Fibroblast of lung (primary cell): ENCODE data around the gene DNM3. TPM values are rescaled to one million over a fixed set of nuclear protein-coding genes. Genes with fewer than 3 reads are reported as not detected.

Experiments
- DNase-seq, 2 donors: peaks; one replicate each; pipeline versions ENCODE4 v3.0.0 to v3.0.0-alpha.2; 2010; ENCODE audit warnings: low read depth in 2 of 2
- H2AFZ ChIP-seq: 2 replicates; pipeline ENCODE4 v1.5.1; 2012; ENCODE audit warnings: low read length, control low read depth, inconsistent platforms
- H3K27ac ChIP-seq: 2 replicates; pipeline ENCODE4 v1.5.1; 2011; ENCODE audit warnings: low read length, control low read depth; ENCODE audit not compliant: insufficient read depth
- H3K27me3 ChIP-seq: 2 replicates; pipeline ENCODE4 v1.5.1; 2011; ENCODE audit warnings: mild to moderate bottlenecking, low read length; ENCODE audit not compliant: control insufficient read depth, insufficient read depth
- H3K36me3 ChIP-seq: 2 replicates; pipeline ENCODE4 v1.5.1; 2011; ENCODE audit warnings: low read length; ENCODE audit not compliant: control insufficient read depth, insufficient read depth
- H3K4me1 ChIP-seq: 2 replicates; pipeline ENCODE4 v1.5.1; 2011; ENCODE audit warnings: low read length; ENCODE audit not compliant: control insufficient read depth, insufficient read depth; ENCODE audit errors: extremely low read depth
- H3K4me2 ChIP-seq: 2 replicates; pipeline ENCODE4 v1.5.1; 2011; ENCODE audit warnings: low read length, control low read depth; ENCODE audit not compliant: insufficient read depth; ENCODE audit errors: extremely low read depth
- H3K4me3 ChIP-seq, 4 experiments: fragments of 200-600 bp in 1 of 4; sonication (generic) in 1 of 4; replicated peaks in 1 of 4; 2 replicates each; pipeline ENCODE4 v1.5.1; 2011 to 2016; ENCODE audit warnings: low read length in 4 of 4, low read depth in 3 of 4, mild to moderate bottlenecking in 3 of 4, control low read depth in 2 of 4, inconsistent platforms in 1 of 4, mixed read lengths in 1 of 4; ENCODE audit not compliant: insufficient read depth in 1 of 4; ENCODE audit errors: control extremely low read depth in 1 of 4
- H3K79me2 ChIP-seq: 2 replicates; pipeline ENCODE4 v1.5.1; 2012; ENCODE audit warnings: mild to moderate bottlenecking, low read length, inconsistent platforms; ENCODE audit not compliant: control insufficient read depth, insufficient read depth
- H3K9ac ChIP-seq: 2 replicates; pipeline ENCODE4 v1.5.1; 2011; ENCODE audit warnings: mild to moderate bottlenecking, low read length, control low read depth; ENCODE audit not compliant: insufficient read depth
- H3K9me3 ChIP-seq: 2 replicates; pipeline ENCODE4 v1.5.1; 2012; ENCODE audit warnings: low read depth, low read length; ENCODE audit not compliant: control insufficient read depth, insufficient read depth
- H4K20me1 ChIP-seq: 2 replicates; pipeline ENCODE4 v1.5.1; 2011; ENCODE audit warnings: low read length; ENCODE audit not compliant: control insufficient read depth, insufficient read depth; ENCODE audit errors: extremely low read depth
- CTCF ChIP-seq, 2 donors: IDR thresholded peaks in 1 of 2; conservative IDR thresholded peaks in 1 of 2; 1 replicate in 1 of 2; 2 replicates in 1 of 2; pipeline ENCODE4 v1.5.1; 2011 to 2012; ENCODE audit warnings: low read length in 2 of 2, control low read depth in 1 of 2, inconsistent platforms in 1 of 2, low read depth in 1 of 2, mild to moderate bottlenecking in 1 of 2
- EZH2 ChIP-seq: IDR thresholded peaks from 2 replicates; pipeline ENCODE4 v1.5.1; 2012; ENCODE audit warnings: low read length, control low read depth, mild to moderate bottlenecking; ENCODE audit errors: missing control alignments
- polyA plus RNA-seq, 2 donors: library from polyadenylated mRNA; depleted of rRNA in 1 of 2; stranded (reverse) in 1 of 2; unstranded in 1 of 2; fragments of >200 nt; gene quantifications; 2 replicates each; pipeline ENCODE4 v1.2.1, GENCODE V29; 2011 to 2012; ENCODE audit warnings: missing spikeins in 1 of 2
- total RNA-seq: library from RNA; depleted of rRNA; stranded (reverse); fragments of >200 nt; gene quantifications from 2 replicates; pipeline ENCODE4 v1.2.1, GENCODE V29; 2014

The DNM3 gene
- total and polyA plus RNA-seq, 2 donors (not counting 1 experiment from before 2014, with no cell fraction given), result 1.6 to 3.6 TPM

- H4K20me1 ChIP-seq, result no peaks in the 10 kb centered on the region
- H3K4me2 ChIP-seq, result no peak overlapping the region
- no peaks in the 10 kb centered on the region for H3K36me3 ChIP-seq
- TF ChIP-seq EZH2 (no peak), CTCF (conservative IDR thresholded peaks at IDR 0.05 in 1 of 2, IDR thresholded peaks at IDR 0.05 in 1 of 2; ENCODE audit: low read depth in 1 of 2, low read length in 2 of 2) (no peak)
- H3K27ac ChIP-seq, result no peak overlapping the region
- H3K27me3 ChIP-seq, result no peaks in the 10 kb centered on the region
- H3K79me2 ChIP-seq, result no peaks in the 10 kb centered on the region
- no peak overlapping the region for H2AFZ ChIP-seq
- no peak overlapping the region for H3K9ac ChIP-seq
- H3K4me3 ChIP-seq, result no peak overlapping the region
- H3K4me1 ChIP-seq, result no peaks in the 10 kb centered on the region
- no peaks in the 10 kb centered on the region for H3K9me3 ChIP-seq
- no peak for DNase-seq
Observed at GRCh38 chr1:171845998-171846397, 4.7 kb downstream of the DNM3 start.

GRCh38 chr1:171849245-171849898, 8.1 kb downstream of the DNM3 start:
- Histone ChIP-seq H3K27ac (no peak overlapping the region), H3K79me2 (no peaks in the 10 kb centered on the region), H3K4me2 (no peak overlapping the region), H3K4me3 (no peak overlapping the region), H3K9ac (no peak overlapping the region), H3K36me3 (no peaks in the 10 kb centered on the region), H2AFZ (no peak overlapping the region), H3K4me1 (no peaks in the 10 kb centered on the region), H3K9me3 (no peaks in the 10 kb centered on the region), H3K27me3 (no peaks in the 10 kb centered on the region), H4K20me1 (no peaks in the 10 kb centered on the region)
- TF ChIP-seq CTCF (conservative IDR thresholded peaks at IDR 0.05 in 1 of 2, IDR thresholded peaks at IDR 0.05 in 1 of 2; ENCODE audit: low read depth in 1 of 2, low read length in 2 of 2), result no peak
- no peak for TF ChIP-seq EZH2
- no peak for DNase-seq

- no peak for TF ChIP-seq CTCF (conservative IDR thresholded peaks at IDR 0.05 in 1 of 2, IDR thresholded peaks at IDR 0.05 in 1 of 2; ENCODE audit: low read depth in 1 of 2, low read length in 2 of 2)
- no peak for TF ChIP-seq EZH2
- no peaks in the 10 kb centered on the region for H4K20me1 ChIP-seq
- DNase-seq, result no peak
Observed at GRCh38 chr1:171850651-171851350, 9.5 kb downstream of the DNM3 start.

More at GRCh38 chr1:171850651-171851350, 9.5 kb downstream of the DNM3 start:
- H3K4me3 ChIP-seq, result no peak overlapping the region
- no peaks in the 10 kb centered on the region for H3K9me3 ChIP-seq
- H3K9ac ChIP-seq, result no peak overlapping the region
- H3K27ac ChIP-seq, result no peak overlapping the region
- H3K79me2 ChIP-seq, result no peaks in the 10 kb centered on the region
- H2AFZ ChIP-seq, result no peak overlapping the region
- H3K4me2 ChIP-seq, result no peak overlapping the region
- no peaks in the 10 kb centered on the region for H3K27me3 ChIP-seq
- no peaks in the 10 kb centered on the region for H3K36me3 ChIP-seq
- no peaks in the 10 kb centered on the region for H3K4me1 ChIP-seq
